Measurements from ENCODE around the gene FILIP1L.

FILIP1L gene

DNA sequence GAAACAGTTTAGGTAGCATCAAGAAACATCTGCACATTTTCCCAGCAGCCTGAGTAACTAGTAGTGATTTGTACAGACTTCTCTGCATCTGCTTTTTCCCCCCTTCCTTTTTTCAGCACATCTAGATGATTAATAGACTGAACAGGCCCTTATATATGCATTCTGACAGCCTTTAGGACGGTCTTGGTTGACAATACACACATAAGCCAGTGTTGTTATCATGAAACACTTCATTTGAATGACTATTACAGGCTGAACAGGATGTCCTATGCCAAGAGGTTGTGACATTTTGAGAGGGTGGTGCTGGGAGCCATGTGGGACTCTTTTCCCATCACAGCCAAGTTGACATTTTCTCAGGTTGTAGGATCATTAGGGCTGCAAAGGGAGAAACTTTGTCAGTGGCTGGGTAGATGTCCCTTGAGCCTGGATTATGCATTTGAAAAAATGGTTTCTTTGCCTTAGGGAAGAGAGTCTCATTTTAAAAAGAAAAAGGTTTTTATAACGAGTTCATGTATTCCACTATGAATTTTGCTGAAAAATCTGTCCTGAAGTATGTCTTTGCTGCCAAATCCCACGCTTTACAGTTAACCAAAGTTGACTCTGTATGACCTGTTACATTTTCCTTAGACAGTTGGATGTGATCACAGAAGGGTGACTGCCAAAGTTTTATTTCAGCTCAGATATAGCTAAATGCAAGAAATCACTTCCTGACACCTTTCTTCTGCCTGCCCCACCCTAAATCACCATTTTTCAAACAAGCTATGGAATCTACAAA, 73.7 kb downstream of the FILIP1L start:
- no peak for DNase-seq

DNA sequence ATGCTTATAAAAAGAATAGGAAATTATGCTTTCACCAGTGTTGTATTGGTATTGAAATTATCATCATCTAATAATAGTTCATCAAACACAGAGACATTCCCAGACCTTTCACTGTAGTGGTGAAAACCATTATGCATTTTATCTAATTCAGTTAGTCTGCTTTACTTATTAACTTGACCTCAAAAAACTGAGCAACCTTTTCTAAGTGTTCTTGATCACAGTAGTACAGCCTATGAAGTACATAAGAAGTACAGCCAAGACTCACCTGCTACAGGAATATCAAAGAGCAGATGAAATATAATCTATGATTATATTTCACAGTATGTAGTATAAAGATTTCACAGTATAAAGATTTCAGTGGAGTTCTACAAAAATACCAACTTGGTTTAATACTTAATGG, 75.2 kb downstream of the FILIP1L start:
- no peak for DNase-seq

DNA sequence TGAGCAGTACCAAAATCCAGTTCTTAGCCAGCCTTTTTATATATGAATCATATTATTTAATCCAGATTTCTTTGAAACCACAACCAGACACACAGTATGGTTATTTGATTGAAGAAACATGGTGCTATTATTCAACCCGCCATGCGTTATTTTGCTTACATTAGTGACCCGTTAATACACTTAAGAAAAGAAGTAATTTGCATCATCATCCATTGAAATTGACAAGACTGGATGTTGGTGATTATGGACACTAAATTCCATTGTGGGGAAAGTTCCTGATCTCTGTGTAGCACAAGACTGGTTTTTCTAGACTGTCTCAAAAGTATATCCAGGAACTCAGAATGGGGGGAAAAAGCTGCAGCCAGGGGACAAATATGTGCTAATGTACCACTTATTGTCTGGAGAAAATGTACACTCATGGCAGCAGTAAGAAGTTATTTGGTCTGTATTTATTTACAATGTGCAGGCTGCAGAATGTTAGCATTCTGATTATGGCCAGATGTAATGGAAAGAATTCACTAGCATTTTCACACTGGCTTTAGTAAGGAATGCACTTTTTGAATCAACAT, 80.3 kb downstream of the FILIP1L start:
- no peak for DNase-seq

DNA sequence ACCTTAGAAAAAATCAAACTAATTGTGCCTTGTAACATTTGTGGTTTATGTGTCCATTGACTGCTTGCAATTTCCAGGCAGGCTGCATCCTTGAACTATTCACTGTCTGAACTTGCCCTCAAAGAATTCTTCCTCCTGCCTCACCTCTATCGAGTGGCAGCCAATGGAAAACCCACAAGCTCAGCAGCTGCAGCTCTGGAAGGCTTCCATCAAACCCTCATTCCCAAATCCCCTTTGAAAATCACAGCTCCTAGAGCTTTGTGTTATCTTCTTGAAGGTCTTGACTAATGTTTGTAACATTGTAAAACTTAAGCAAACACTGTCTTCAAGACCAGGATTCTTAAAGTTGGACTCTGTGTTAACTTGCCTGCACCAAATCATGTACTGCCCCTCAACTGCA, 81.1 kb downstream of the FILIP1L start:
- no peak for DNase-seq

DNA sequence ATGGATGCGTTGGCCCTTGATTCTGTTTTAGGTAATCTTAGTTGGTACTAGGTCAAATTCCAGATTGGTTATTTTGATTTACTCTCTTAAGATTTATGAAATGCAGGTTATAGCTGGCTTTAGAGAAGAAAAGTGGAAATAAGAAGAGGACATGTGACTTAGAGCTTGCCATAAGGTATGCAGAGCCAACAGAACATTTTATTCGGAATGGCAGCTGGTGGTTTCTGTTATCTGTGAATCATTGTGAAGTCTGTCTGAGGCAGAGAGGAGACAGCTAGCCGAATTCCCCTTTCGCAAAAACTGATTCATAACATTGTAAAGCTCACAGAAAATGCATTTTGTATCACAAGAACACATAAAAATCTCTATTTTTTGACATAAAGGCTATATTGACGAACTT, 82.1 kb downstream of the FILIP1L start:
- no peak for DNase-seq

DNA sequence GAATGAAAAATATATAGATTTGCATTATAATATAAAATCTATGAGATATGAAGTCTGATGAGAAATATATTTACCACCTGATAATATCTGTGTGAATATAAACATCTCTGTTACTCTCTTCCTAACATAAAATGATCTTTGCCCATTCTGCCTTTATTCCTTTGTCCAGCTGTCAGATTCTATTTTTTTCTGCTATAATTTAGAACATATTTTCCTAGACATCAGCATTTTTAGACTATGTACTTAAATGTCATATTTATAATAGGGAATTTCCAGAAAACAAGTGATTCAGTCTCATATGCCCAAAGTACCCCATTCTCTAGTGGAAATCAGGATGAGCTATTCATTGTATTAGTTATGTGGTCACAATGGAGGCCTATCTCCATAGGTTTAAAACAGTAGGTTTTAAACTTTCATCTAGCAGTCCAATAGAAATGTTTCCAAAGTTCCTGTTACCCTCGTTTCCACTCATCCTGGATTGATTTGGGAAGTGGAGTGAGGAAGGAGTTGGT, 83.3 kb downstream of the FILIP1L start:
- DNase-seq, result no peak

DNA sequence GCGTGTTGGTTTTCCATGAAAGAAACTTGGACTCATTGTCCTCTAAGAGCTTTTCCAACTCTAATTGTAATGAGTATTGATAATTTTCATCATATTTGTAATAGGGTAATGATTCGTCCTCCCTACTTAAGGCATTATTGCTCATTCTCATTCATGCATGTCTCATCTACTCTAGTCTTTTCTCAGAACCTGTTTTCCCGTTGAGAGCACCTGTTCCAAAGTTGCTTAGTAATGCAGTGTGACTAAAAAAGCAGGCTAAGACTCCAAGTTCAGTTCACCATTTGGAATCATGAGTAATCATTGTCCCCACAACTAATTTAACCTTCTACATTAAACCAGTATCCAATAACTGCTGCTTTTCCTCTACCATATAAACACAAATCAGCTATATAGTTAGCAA, 84.0 kb downstream of the FILIP1L start:
- no peak for DNase-seq

DNA sequence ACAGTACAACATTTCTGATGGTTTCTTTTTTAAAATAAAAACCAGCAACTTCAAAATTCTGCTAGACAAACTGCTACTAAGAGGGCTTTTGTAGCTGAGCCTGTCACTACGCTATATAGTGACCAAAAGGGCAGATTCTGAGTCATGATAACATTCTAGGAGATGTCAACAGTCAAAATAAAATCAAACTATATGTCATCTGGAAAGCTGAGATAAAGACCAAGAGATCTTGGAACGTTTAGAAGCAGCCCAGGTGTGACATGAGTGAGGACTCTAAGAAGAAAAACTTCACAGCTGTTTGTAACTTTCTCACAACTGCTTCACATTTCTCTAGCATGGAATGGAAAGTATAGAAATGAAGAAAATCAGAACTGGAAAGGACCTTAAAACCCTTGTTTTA, 84.6 kb downstream of the FILIP1L start:
- no peak for DNase-seq

DNA sequence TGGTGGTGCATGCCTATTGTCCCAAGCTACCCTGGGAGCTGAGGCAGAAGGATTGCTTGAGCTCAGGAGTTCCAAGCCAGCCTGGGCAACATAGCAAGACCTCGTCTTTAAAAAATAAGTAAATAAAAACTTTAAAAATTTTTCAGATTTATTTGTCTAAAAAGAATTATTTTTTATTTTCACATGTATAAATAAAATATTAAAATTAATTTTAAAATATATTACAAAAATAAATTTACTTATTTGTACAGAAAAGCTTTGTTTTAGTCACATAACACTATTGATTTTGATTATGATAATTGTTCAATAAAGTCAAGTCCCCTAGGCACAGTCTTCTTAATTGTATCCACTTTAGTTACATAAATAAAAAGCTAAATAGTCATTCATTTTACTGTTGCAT, 85.2 kb downstream of the FILIP1L start:
- no peak for DNase-seq

DNA sequence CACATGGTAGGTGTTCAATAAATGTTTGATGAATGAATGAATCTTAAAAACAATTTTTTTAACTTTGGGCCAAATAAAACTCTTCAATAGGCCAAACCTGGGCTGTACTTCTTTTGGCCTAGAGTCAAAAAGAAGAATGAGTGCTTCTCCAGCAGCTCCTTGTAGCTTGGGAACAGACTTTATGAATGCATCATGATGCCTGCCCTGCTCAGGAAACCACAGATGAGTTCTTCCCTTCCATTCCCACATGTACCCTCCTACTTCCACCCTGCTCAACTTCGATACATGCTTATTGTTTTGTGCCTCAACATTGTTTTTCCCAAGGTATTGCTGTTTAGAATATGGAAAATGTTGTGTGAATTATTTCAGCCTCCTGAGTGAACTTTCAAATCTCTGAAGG, 87.0 kb downstream of the FILIP1L start:
- DNase-seq, result no peak

DNA sequence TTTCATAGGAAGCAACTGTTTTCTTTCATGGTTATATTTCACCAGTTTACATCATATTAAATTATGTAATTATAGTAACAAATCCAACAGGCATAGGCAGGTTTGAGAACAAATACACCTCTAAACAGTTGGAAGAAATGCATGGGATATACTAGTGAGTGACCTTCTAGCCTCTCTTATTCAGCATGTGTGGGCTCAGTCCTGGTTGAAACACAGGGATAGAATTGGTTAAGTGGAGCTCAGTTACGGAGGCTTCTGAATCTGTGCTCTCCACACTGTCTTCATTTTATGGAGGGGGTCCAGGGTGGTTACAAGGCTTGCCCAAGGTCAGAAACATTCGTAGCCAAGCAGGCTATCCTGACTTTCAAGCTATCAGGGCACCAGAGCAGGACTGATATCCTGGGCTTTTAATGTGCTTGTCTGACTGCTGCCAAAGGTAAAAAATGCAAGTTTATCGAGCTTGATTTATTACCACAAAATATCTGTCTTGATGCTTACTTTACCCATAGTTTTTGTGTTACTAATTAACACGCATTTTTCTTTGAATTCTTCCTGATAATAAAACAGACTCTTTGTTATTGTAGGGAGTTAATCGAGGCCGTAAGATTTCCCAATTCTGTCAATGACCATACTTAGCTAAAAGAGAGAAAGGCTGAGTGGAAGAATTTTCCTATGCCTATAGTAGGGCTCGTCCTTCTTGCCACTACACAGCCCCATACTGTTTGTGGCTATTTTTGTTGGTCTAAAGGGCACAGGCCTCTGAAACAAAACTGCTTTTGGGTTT, 89.6 kb downstream of the FILIP1L start:
- DNase-seq, result no peak

DNA sequence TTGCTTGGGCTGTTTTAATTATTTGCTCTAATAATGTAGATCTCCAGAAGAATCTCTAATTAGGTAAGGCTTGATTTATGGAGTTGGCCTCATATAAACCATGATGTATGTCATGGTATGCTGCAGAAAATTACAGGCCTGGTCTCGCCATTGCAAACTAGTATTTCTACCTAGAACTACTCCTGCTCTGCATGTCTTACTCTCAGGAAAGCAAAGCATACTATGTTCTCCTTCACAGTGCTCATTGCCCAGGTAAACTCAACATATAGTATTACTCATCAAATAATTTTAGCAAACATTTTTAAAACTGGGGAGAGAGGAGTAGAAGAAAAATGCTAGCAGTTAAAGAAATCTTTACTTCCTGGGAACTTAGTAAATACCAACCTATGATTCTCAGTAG, 90.7 kb downstream of the FILIP1L start:
- no peak for DNase-seq

DNA sequence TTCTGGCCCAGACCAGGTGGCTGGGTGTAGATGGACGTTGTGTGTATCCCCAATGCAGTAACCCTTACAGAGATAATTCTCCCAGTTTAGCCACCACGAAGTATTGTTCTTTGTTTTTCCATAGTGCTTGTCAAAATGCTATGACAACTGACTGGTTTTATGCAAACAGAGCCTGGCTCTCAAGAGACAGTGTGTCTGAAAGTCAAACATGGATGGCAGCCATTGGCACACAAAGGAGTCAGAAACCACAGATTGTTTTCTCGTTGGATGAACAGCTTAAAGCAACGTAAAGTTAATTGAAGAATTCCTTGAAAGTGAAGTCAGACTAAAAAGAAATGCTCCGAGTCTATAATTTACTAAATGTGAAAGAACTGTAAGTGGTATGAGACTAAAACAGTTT, 91.2 kb downstream of the FILIP1L start:
- DNase-seq, result no peak

DNA sequence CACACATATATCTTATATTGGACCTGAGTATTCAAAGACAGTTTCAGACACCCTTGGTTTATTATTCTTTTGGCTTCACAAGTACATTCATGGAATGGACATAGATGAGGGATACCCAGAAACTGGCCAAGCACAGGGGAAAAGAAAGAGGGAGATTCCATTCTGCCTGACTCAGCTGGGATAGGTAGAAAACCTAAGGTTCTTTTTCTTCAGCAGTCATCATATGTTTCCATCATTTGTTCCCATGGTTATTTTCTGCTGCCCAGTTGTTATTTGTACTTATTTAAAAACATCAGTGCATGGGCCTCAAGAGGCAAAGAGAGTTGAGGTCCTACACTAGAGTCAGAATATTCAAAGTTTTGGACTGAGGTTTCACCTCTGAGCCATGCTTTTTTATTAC, 91.8 kb downstream of the FILIP1L start:
- no peak for DNase-seq

DNA sequence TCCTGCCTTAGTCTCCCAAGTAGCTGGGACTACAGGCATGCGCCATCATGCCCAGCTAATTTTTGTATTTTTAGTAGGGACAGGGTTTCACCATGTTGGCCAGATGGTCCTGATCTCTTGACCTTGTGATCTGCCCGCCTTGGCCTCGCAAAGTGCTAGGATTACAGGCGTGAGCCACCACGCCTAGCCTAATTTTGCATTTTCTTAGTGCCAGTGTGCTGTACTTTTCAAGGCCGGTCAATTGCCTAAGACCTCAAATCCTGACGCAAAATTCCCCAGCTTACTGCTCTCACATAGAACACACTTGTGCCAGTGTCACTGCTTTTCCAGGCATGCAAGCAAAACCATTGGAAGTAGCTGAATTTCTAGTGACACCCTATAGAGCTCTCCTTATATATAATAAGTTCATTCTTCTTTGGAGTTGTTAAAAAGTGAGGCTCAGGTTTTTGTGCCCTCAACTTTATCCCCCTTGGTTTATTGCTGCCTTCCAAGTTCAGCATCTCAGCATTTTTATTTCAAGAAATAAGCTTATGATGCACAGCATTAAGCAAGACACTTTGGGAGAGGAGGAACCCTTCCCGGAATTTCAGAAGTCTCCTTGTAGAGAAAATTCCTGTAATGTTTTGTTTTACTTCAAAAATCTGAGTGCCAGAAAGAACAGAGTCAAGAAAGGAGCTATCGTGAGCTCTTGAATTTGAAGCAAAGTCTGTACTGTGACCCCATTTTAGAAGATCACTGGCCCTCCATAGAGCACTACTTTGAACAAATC, 93.2 kb downstream of the FILIP1L start:
- no peak for DNase-seq

DNA sequence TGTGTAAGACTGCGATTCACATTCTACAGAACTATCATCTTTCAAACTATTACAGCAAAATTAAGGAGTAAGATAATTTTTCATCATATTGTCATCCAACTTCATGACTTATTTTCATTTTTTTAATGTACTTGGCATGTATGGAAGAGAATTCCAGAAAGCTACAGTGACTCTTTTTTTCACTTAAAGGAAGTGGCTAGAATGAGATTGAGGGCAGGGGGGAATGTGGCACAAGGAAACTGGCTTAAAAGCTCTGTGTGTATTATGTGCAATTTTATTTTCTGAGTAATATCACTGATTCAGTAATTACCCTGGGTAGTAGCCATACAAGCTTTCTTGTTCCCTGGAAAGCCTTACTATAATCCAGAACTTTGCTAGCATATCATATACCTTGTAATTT, 94.6 kb downstream of the FILIP1L start:
- no peak for DNase-seq

DNA sequence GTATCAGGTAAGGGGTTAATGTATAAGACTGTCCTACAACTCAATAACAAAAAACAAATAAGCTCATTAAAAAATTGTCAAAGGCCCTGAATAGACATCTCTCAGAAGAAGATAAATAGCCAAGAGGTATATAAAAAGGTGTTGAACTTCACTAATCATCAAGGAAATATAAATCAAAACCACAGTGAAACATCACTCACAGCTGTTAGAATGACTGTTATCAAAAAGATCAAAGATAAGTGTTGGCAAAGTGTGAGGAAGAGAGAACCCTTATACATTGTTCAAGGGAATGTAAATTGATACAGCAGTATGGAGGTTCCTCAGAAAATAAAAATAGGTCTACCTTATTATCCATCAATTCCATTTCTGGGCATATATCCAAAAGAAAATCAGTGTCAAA, 95.5 kb downstream of the FILIP1L start:
- no peak for DNase-seq

DNA sequence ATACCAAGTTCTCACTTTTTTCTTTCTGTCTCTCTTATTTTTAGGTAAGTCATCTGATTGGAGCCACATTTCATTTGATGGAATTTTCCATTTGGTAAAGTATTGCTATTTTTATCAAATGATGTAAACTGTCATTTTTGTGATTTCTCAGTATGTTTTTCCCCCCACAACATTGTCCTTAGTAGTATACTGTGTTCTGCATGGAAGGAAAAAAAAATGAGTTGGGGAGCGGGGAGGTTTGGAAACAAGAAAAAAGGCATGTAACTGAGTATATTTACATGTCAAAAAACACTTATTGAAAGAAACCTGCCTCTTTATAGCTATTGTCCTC, 104.2 kb downstream of the FILIP1L start:
- no peak for DNase-seq

DNA sequence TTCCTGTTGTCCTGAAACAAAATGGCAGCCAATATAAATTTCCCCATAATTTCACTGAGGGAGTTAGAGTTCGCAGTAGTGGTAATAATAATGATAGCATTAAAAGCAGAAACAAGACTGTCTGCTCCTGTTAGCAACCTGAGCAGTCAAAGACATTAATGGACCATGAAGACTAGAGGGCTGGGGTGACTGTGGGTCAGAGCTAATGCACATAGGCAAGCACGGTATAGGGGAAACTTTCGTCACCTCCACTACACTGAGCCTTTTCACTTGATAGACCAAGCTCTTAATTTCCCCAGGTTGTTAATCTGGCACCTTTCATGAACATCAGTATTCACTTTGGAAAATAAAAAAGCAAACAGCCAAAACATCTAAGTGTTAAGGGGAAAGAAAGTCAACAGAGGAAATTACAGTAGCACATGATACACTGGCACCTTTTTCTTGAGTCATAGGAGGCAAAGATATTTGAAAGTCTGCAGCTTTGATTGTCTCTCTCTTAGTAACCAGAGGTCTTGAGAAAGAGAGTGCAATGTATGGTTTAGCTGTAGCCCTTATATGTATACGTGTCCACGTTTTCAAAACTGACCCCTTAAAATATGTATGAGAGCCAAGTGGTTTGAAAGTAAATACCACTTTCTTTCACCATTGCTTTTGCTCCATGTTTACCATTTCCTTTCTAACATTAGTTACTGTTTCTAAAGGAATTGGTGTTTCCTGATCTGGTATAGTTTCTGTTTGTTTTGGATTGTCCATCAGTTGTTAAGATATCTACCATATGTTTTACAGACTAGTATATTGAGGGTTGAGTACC, 104.8 kb downstream of the FILIP1L start:
- DNase-seq, result no peak

DNA sequence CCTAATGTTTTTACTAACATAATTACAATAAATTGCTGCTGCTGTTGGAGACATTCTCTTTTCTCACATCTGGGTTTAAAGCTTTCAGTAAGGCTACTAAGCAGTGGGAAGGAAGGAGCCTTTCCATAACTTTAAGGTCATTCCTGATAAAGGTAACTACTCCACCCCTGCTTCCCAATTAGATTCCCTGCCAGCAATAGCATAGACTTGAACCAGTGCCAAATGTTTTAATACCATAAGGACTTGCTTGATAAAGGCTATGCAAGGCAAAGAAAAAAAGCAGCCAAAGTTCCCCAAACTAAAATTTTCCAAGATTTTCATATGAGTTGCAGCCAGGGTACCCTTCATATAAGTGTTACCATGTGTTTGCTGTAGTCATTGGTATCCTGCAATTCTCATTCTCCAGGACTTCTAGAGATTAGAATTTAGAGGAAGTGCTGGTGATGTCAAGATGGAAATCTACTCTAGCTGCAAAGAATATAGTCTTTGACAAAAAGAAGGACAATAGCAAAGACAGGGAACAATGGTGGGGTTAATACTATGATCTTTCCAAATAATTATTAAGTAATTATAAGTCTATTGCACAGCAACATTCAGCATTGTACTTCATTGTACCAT, 106.1 kb downstream of the FILIP1L start:
- no peak for DNase-seq

DNA sequence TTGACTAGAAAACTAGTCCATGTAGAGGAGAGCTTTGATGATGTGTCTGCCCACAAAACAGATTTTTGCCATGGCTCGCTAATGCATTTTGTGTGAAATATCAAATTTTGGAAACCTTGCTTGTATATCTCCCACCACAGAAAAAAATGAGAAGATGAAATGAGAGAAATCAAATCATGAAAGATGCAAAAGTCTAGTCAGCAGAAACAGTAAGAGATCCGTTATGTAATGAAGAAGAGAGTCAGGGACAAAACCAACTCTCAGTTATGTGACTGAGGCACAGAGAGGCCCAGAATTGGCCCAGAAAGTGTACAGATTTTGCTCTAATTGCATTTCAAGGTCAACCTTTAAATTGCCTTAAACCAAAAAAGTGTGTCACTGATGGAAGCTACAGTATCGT, 107.0 kb downstream of the FILIP1L start:
- DNase-seq, result no peak

Measured in midbrain (tissue), 1 donor.